Fibroblast of the aortic adventitia (primary cell): ENCODE results near the gene FAM171A1. TPM values are rescaled to one million over a fixed set of nuclear protein-coding genes. Genes with fewer than 3 reads are reported as not detected.
"Not testable (repeated sequence)": the region's sequence is repeated elsewhere in the genome, so short reads cannot be mapped to it uniquely, and the experiment has no call there.

Experiments
- DNase-seq: peaks from one replicate; pipeline ENCODE4 v3.0.0-alpha.2; 2010; ENCODE audit warnings: low read depth
- H3K4me3 ChIP-seq: 2 replicates; pipeline ENCODE4 v1.5.1; 2011; ENCODE audit warnings: low read depth, mild to moderate bottlenecking, control low read depth, low read length, moderate library complexity
- total RNA-seq: library from RNA; depleted of rRNA; stranded (reverse); fragments of >200 nt; gene quantifications from 2 replicates; pipeline ENCODE4 v1.2.3, GENCODE V29; 2012; ENCODE audit warnings: low replicate concordance
- TF ChIP-seq, protein P1 (sequence below): IDR thresholded peaks from 2 replicates; pipeline ENCODE4 v1.5.1; 2011; ENCODE audit warnings: mild to moderate bottlenecking, low read length, control low read depth, inconsistent platforms; ENCODE audit not compliant: insufficient read depth

The FAM171A1 gene
- total RNA-seq, 1 donor, result 43.6 TPM

DNA sequence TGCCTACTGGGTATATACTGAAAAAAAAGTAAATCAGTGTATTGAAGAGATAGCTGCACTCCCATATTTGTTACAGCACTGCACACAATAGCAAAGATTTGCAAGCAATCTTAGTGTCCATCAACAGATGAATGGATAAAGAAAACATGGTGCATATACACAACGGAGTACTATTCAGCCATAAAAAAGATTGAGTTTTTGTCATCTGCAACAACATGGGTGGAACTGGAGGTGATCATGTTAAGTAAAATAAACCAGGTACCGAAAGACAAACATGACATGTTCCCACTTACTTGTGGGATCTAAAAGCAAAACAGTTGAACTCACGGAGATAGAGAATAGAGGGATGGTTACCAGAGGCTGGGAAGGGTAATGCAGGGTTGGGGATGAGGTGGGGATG is 34.2 kb upstream of the FAM171A1 start:
- H3K4me3 ChIP-seq, result no peak overlapping the region
- TF ChIP-seq, protein P1, sequence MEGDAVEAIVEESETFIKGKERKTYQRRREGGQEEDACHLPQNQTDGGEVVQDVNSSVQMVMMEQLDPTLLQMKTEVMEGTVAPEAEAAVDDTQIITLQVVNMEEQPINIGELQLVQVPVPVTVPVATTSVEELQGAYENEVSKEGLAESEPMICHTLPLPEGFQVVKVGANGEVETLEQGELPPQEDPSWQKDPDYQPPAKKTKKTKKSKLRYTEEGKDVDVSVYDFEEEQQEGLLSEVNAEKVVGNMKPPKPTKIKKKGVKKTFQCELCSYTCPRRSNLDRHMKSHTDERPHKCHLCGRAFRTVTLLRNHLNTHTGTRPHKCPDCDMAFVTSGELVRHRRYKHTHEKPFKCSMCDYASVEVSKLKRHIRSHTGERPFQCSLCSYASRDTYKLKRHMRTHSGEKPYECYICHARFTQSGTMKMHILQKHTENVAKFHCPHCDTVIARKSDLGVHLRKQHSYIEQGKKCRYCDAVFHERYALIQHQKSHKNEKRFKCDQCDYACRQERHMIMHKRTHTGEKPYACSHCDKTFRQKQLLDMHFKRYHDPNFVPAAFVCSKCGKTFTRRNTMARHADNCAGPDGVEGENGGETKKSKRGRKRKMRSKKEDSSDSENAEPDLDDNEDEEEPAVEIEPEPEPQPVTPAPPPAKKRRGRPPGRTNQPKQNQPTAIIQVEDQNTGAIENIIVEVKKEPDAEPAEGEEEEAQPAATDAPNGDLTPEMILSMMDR, result no peak
- DNase-seq, result no peak

GRCh38 chr10:15401382-15401781 is 30.3 kb upstream of the FAM171A1 start:
- H3K4me3 ChIP-seq, result no peak overlapping the region
- no peak for DNase-seq
- TF ChIP-seq, protein P1, result no peak

GRCh38 chr10:15400461-15400860 is 29.4 kb upstream of the FAM171A1 start:
- DNase-seq, H3K4me3 ChIP-seq: not testable (repeated sequence)

- TF ChIP-seq, protein P1, result no peak
- DNase-seq, result no peak
- no peak overlapping the region for H3K4me3 ChIP-seq
These were observed 28.1 kb upstream of the FAM171A1 start for GRCh38 chr10:15399060-15399661.

DNA sequence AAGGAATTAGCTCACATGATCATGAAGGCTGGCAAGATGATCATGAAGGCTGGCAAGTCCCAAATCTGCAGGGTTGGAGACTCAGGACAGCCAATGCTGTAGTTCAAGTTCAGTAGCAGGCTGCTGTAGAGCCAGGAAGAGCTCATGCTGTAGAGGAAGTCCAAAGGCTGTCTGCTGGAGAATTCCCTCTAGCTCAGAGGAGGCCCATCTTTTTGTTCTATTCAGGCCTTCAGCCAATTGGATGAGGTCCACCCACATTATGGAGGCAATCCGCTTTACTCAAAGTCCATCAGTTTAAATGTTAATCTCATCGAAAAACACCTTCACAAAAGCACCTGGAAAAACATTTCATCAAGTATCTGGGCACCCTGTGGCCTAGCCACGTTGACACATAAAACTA is 24.8 kb upstream of the FAM171A1 start:
- no peak for DNase-seq
- TF ChIP-seq, protein P1, result no peak

GRCh38 chr10:15393139-15393825 is 22.2 kb upstream of the FAM171A1 start:
- TF ChIP-seq, protein P1, result no peak
- no peak overlapping the region for H3K4me3 ChIP-seq
- no peak for DNase-seq

More for the DNA sequence above, 24.8 kb upstream of the FAM171A1 start:
- no peak overlapping the region for H3K4me3 ChIP-seq

DNA sequence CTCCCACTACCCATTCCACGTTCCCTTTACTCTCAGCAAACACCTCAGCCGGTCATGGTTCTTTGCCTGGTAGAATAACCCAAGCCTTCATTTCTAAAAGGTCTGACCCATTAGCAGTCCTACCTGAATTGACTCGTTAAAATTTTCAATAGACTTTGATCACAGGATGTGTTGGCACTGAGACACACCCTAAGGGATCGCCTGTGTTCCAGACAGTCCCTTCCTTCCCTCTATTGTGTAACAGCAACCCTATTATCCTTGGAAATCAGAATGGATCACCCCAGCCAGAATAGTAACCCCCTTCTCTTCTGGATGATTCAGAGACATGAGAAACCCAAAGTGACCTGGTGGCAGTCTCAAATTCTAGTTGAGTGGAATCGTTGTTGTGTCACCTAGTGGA is 20.4 kb upstream of the FAM171A1 start:
- H3K4me3 ChIP-seq, result no peak overlapping the region
- DNase-seq, result no peak
- TF ChIP-seq, protein P1, result no peak

- not testable (repeated sequence) for DNase-seq, H3K4me3 ChIP-seq
These were observed 17.1 kb upstream of the FAM171A1 start for GRCh38 chr10:15388172-15388571.
